Skeletal muscle tissue (tissue), 4 donors: ENCODE data around the gene PDZD7. TPM values are rescaled to one million over a fixed set of nuclear protein-coding genes. Genes with fewer than 3 reads are reported as not detected.
"Not testable (repeated sequence)": the region's sequence is repeated elsewhere in the genome, so short reads cannot be mapped to it uniquely, and the experiment has no call there.

Experiments used
- H3K27ac ChIP-seq: one replicate; pipeline ENCODE4 v1.7.0; 2013; ENCODE audit warnings: mild to moderate bottlenecking, low read depth, low read length, inconsistent platforms
- H3K27me3 ChIP-seq, 3 donors: one replicate each; pipeline ENCODE4 v1.7.0; 2013; ENCODE audit warnings: low read length in 3 of 3; ENCODE audit not compliant: control insufficient read depth in 3 of 3, insufficient read depth in 3 of 3
- H3K36me3 ChIP-seq, 3 donors: one replicate each; pipeline ENCODE4 v1.7.0; 2013; ENCODE audit warnings: low read length in 3 of 3; ENCODE audit not compliant: control insufficient read depth in 3 of 3, insufficient read depth in 3 of 3
- H3K4me1 ChIP-seq, 3 donors: one replicate each; pipeline ENCODE4 v1.7.0; 2013; ENCODE audit warnings: low read length in 3 of 3, mild to moderate bottlenecking in 3 of 3; ENCODE audit not compliant: control insufficient read depth in 3 of 3, insufficient read depth in 3 of 3
- H3K4me3 ChIP-seq, 3 donors: one replicate each; pipeline ENCODE4 v1.7.0; 2013; ENCODE audit warnings: low read length in 3 of 3
- H3K9ac ChIP-seq, 3 donors: one replicate each; pipeline ENCODE4 v1.7.0; 2013; ENCODE audit warnings: low read length in 3 of 3, mild to moderate bottlenecking in 3 of 3, moderate library complexity in 2 of 3, low read depth in 1 of 3
- H3K9me3 ChIP-seq, 3 donors: one replicate each; pipeline ENCODE4 v1.7.0; 2013; ENCODE audit warnings: low read length in 3 of 3; ENCODE audit not compliant: control insufficient read depth in 3 of 3
- total RNA-seq: library from RNA; depleted of rRNA; stranded (reverse); fragments of >200 nt; gene quantifications from one replicate; pipeline ENCODE4 v1.2.3, GENCODE V29; 2014
- donor health status: Osteomylitis.

PDZD7 gene
- total RNA-seq, 1 donor from 2014 or later: 1.0 TPM

DNA sequence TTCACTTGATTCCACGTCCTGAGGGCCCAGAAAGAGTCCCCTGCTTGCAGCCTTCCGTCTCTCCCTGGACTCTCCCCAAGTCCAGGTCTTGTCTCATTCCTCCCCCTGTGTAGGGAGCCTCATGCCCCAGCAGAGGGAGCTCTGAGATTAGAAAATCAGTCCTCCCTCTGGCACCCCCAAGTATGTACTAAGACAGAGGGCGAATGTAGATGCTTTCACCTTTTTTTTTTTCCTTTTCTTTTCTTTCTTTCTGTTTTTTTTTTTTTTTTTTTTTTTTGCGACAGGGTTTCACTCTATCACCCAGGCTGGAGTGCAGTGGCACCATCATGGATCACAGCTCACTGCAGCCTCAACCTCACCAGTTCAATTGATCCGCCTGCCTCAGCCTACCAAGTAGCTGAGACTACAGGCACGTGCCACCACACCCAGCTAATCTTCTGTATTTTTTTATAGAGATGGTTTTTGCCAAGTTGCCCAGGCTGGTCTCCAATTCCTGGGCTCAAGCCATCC lies 10.4 kb upstream of the PDZD7 start:
- Histone ChIP-seq H3K9ac (no peak overlapping the region), H3K36me3 (peaks cover 16 to 33% (median 16%) of the 10 kb centered on the region in 3 donors), H3K9me3 (no peaks in the 10 kb centered on the region), H3K4me3 (no peak overlapping the region), H3K4me1 (peaks cover 14 to 17% (median 16%) of the 10 kb centered on the region in 3 donors), H3K27me3 (peaks cover 0 to under 1% (median under 1%) of the 10 kb centered on the region in 3 donors), H3K27ac (no peak overlapping the region)

DNA sequence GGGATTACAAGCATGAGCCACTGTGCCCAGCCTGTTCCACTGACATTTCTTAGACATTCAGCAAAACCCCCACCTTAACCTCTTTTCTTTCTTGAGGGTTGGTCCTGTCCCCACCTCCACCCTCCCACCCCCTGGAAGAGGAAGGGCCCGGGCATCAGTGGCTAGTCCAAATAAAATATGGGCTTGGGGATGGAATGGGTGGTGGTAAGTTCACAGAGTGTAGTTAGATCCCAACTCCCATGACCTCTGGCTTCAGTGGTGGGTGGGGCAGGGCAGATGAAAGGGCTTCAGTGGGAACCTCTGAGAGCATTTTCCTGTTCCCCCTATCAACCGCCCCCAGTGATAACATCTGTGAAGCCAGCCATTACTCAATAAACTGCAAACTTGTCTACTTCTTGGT lies 9.9 kb upstream of the PDZD7 start:
- Histone ChIP-seq H3K4me1 (peaks cover 14 to 17% (median 16%) of the 10 kb centered on the region in 3 donors), H3K36me3 (peaks cover 20 to 38% (median 20%) of the 10 kb centered on the region in 3 donors), H3K9me3 (no peaks in the 10 kb centered on the region), H3K27ac (no peak overlapping the region), H3K4me3 (no peak overlapping the region), H3K27me3 (no peaks in the 10 kb centered on the region), H3K9ac (no peak overlapping the region)

DNA sequence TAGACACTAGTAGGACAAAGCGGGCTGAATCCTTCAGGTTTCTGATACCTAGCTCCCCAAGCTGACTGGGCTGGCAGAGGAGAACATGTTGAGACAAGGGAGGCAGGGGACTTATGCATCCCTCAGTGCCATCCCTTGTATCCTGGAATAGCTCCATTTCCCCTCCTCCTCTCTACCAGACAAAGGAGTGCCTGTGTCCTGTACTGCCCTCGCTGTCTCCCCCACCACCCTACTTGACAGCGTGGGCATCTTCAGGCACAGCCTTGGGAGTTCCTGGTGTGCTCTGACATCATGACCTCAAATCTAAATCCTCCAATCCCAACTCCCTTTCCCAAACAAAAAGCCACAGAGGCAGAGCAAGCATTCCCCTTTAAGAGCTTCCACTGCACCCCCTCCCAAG lies 9.1 kb upstream of the PDZD7 start:
- Histone ChIP-seq H3K27ac (no peak overlapping the region), H3K4me3 (no peak overlapping the region), H3K27me3 (no peaks in the 10 kb centered on the region), H3K9ac (no peak overlapping the region), H3K9me3 (no peaks in the 10 kb centered on the region), H3K4me1 (peaks cover 14 to 17% (median 16%) of the 10 kb centered on the region in 3 donors), H3K36me3 (peaks cover 27 to 45% (median 28%) of the 10 kb centered on the region in 3 donors)

DNA sequence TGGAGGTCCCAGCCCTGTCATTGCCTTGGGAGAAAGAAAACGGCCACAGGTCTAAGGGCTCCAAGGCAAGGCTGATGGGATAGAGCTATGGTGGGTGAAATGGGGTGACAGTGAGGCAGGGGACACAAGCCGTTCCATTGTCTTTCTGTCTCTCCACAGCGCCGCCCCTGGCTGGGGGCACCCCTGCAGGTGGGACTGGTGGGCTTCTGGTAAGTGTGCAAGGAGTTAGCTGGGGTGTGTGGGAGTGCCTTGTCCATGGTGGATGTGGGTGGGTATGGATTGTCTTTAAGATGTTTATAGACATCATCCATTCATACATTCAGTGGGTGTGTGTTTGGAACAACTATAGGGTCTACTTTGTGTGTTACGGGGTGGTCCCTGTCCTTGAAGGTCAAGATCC lies 7.6 kb upstream of the PDZD7 start:
- Histone ChIP-seq H3K27me3 (no peaks in the 10 kb centered on the region), H3K9me3 (no peaks in the 10 kb centered on the region), H3K36me3 (peaks cover 32 to 49% (median 33%) of the 10 kb centered on the region in 3 donors), H3K4me3 (no peak overlapping the region), H3K9ac (no peak overlapping the region), H3K27ac (no peak overlapping the region), H3K4me1 (peaks cover 13 to 17% (median 15%) of the 10 kb centered on the region in 3 donors)

DNA sequence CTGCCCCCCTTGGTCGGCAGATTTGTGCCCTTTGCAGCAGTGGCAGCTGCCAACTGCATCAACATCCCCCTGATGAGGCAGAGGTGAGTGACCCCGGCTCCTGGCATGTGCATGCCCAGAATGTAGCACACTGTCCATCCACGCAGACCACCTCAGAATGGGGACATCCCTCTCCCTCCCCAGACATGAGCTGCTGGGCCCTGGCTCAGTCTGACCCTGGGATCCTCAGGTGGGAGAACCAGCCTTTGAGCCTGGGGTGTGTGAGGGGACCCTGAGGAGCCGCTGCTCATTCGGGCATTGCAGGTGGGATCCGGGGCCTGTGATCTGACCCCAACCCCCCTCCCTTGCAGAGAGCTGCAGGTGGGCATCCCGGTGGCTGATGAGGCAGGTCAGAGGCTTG lies 5.8 kb upstream of the PDZD7 start:
- no peak overlapping the region for H3K27ac ChIP-seq
- H3K4me1 ChIP-seq: peaks cover 11 to 20% (median 17%) of the 10 kb centered on the region in 3 donors
- no peaks in the 10 kb centered on the region for H3K27me3 ChIP-seq
- no peaks in the 10 kb centered on the region for H3K9me3 ChIP-seq
- peaks cover 32 to 49% (median 33%) of the 10 kb centered on the region in 3 donors for H3K36me3 ChIP-seq
- no peak overlapping the region for H3K9ac ChIP-seq
- no peak overlapping the region for H3K4me3 ChIP-seq

DNA sequence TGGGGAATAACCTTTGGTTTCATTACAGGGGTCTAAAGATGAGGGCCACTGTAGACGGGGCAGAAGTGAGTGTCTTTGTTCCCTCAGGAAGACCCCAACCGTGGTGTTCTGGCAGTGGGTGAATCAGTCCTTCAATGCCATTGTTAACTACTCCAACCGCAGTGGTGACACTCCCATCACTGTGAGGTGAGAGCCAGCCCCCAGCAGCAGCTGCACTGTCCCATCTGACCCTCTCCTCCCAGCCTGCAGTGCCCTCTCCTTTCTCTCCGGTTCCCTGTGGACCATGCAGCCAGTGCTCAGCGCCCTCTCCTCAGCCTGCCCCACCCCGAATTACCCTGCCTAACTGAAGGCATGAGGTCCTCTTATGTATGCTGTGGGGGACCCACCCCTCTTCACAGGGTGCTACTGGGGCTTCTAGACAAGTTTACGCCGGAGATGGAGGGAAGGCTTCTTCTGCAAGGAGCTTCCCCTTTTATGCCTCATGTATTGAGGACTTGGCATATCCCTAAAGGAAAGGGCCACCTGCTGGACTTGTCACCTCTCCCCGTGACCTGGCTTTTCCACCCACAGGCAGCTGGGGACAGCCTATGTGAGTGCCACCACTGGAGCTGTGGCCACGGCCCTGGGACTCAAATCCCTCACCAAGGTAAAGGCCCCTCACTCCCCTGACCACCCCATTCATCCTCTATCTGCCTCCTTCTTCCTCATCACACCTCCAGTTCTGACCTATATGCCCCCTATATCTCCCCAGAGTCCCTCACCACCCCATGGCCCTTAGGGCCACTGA lies 5.2 kb upstream of the PDZD7 start:
- no peak overlapping the region for H3K4me3 ChIP-seq
- no peaks in the 10 kb centered on the region for H3K27me3 ChIP-seq
- peaks cover 32 to 49% (median 33%) of the 10 kb centered on the region in 3 donors for H3K36me3 ChIP-seq
- no peak overlapping the region for H3K27ac ChIP-seq
- peaks cover 16 to 23% (median 23%) of the 10 kb centered on the region in 3 donors for H3K4me1 ChIP-seq
- H3K9ac ChIP-seq: no peak overlapping the region
- no peaks in the 10 kb centered on the region for H3K9me3 ChIP-seq

DNA sequence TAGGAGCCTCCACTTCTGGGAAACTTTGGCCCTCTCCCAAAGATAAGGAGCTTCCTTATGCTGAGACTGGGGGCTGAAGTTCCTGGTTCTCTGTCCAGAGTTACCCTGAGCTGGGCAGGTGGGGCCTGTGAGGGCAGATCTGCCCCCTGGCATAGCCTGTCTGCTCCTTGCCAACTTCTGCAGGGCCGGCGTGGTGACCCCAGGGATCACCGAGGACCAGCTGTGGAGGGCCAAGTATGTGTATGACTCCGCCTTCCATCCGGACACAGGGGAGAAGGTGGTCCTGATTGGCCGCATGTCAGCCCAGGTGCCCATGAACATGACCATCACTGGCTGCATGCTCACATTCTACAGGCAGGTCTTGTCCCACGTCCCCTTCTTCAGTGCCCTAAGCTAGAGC lies 4.4 kb upstream of the PDZD7 start:
- no peaks in the 10 kb centered on the region for H3K9me3 ChIP-seq
- H3K36me3 ChIP-seq: peaks cover 32 to 49% (median 33%) of the 10 kb centered on the region in 3 donors
- peaks cover 19 to 29% (median 26%) of the 10 kb centered on the region in 3 donors for H3K4me1 ChIP-seq
- no peak overlapping the region for H3K4me3 ChIP-seq
- no peak overlapping the region for H3K9ac ChIP-seq
- H3K27me3 ChIP-seq: no peaks in the 10 kb centered on the region
- H3K27ac ChIP-seq: no peak overlapping the region

DNA sequence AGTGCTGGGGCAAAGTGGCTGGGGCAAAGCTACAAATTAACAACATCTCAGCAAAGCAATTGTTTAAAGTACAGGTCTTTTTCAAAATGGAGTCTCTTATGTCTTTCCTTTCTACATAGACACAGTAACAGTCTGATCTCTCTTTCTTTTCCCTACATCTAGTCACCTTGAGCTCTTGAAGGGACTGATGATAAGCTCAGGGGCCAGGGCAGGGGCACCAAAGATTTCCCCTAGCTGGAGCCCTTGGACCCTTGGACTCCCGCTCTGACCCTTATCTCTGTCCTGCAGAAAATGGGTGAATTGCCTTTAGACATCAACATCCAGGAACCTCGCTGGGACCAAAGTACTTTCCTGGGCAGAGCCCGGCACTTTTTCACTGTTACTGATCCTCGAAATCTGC lies 3.5 kb upstream of the PDZD7 start:
- Histone ChIP-seq H3K4me1 (peaks cover 23 to 32% (median 29%) of the 10 kb centered on the region in 3 donors), H3K36me3 (peaks cover 30 to 41% (median 32%) of the 10 kb centered on the region in 3 donors)
- H3K9me3 ChIP-seq, H3K9ac ChIP-seq, H3K27ac ChIP-seq, H3K4me3 ChIP-seq, H3K27me3 ChIP-seq: not testable (repeated sequence)

DNA sequence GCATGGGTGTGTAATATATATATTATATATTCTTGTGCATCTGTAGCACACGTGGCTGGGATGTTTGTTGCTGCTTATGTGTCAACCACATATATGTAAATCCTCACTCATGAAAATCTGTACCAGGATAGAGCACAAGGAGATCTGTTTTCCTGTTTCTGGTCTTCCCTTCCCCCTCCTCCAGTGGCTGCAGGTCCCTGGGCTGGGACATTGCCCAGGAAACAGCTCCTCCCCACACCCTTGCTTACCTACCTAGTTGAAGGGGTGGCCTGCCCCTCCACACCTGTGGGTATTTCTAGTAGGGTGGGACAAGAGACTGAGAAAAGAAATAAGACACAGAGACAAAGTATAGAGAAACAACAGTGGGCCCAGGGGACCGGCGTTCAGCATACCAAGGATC lies 2.3 kb upstream of the PDZD7 start:
- H3K27ac ChIP-seq: no peak overlapping the region
- peaks cover 23 to 32% (median 29%) of the 10 kb centered on the region in 3 donors for H3K4me1 ChIP-seq
- peaks cover 30 to 35% (median 32%) of the 10 kb centered on the region in 3 donors for H3K36me3 ChIP-seq
- no peaks in the 10 kb centered on the region for H3K9me3 ChIP-seq
- peak overlapping the region in 1 of 3 donors; percentile 45 for H3K9ac ChIP-seq
- peak overlapping the region in 1 of 3 donors; percentile 88 for H3K4me3 ChIP-seq
- H3K27me3 ChIP-seq: no peaks in the 10 kb centered on the region

DNA sequence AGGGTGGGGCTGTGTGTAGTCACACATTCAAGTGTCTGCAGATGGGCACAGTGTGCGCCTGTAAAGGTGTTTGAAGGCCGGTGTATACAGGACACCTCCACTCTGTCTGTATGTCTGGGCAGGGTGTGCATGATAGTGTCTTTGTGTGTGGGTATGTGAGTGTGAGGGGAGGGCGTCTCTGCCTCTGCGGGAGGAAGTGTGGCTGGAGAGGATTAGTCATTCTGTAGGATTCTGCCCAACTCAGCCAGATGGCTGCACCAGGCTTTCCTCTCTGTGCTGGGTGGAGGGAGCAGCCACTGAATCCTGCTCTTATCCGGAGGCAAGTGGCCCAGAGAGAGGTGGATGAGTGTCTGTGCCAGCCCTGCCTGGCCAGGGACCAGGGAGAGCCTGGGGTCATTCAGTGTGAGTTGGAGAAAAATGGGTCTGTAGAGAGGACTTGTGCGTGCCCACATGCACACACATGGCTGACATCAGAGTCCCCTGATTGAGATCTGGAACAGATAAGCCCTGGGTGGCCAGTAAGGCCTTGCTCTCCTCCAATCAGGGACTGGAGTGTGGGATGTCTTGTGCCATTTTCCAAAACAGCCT lies 1.8 kb upstream of the PDZD7 start:
- peaks cover 23 to 32% (median 29%) of the 10 kb centered on the region in 3 donors for H3K4me1 ChIP-seq
- peak overlapping the region; percentile 91 for H3K27ac ChIP-seq
- H3K27me3 ChIP-seq: no peaks in the 10 kb centered on the region
- H3K9ac ChIP-seq: peak overlapping the region; percentile 63 to 87 (median 84)
- H3K36me3 ChIP-seq: peaks cover 27 to 30% (median 30%) of the 10 kb centered on the region in 3 donors
- no peaks in the 10 kb centered on the region for H3K9me3 ChIP-seq
- peak overlapping the region; percentile 88 to 89 (median 88) for H3K4me3 ChIP-seq
